Measurements from ENCODE around the gene KLHL12. TPM values are rescaled to one million over a fixed set of nuclear protein-coding genes. Genes with fewer than 3 reads are reported as not detected.

The KLHL12 gene
- polyA plus RNA-seq, 1 experiment: 22.7 TPM

- DNase-seq (ENCODE audit: low read depth): no peak
- Histone ChIP-seq H3K36me3 (ENCODE audit: control insufficient read depth, insufficient read depth, low read length) (peaks cover 5% of the 10 kb centered on the region), H3K27me3 (ENCODE audit: control insufficient read depth, insufficient read depth, low read length) (no peaks in the 10 kb centered on the region), H3K4me3 (ENCODE audit: low read depth, low read length) (no peak overlapping the region)
- ChIA-PET CTCF (no interaction called here), POLR2A (no interaction called here)
- no peak for TF ChIP-seq CTCF (IDR thresholded peaks at IDR 0.05; ENCODE audit: insufficient read depth, low read depth, low read length)
Observed at GRCh38 chr1:202961220-202961880, 34.3 kb upstream of the KLHL12 start.

- no peak for DNase-seq (ENCODE audit: low read depth)
- no peak overlapping the region for H3K4me3 ChIP-seq (ENCODE audit: low read depth, low read length)
- ChIA-PET CTCF (interaction anchor here (0.6 to 1.2 kb wide), 2 partner anchors 9 to 40 kb away, joined by 4 to 8 read pairs; no protein-coding TSS in a partner anchor), POLR2A (no interaction called here)
- no peak for TF ChIP-seq CTCF (IDR thresholded peaks at IDR 0.05; ENCODE audit: insufficient read depth, low read depth, low read length)
- peaks cover 5% of the 10 kb centered on the region for H3K36me3 ChIP-seq (ENCODE audit: control insufficient read depth, insufficient read depth, low read length)
- no peaks in the 10 kb centered on the region for H3K27me3 ChIP-seq (ENCODE audit: control insufficient read depth, insufficient read depth, low read length)
Observed at GRCh38 chr1:202959276-202959620, 32.2 kb upstream of the KLHL12 start.

GRCh38 chr1:202958544-202959275 is 31.7 kb upstream of the KLHL12 start:
- TF ChIP-seq CTCF (IDR thresholded peaks at IDR 0.05; ENCODE audit: insufficient read depth, low read depth, low read length): no peak
- Histone ChIP-seq H3K27me3 (ENCODE audit: control insufficient read depth, insufficient read depth, low read length) (no peaks in the 10 kb centered on the region), H3K4me3 (ENCODE audit: low read depth, low read length) (peak overlapping the region; percentile 71), H3K36me3 (ENCODE audit: control insufficient read depth, insufficient read depth, low read length) (peaks cover 5% of the 10 kb centered on the region)
- POLR2A ChIA-PET: no interaction called here
- CTCF ChIA-PET: interaction anchor here (1.2 kb wide), 1 partner anchor 9 kb away, joined by 8 read pairs; no protein-coding TSS in a partner anchor
- DNase-seq (ENCODE audit: low read depth): no peak

- Histone ChIP-seq H3K27me3 (ENCODE audit: control insufficient read depth, insufficient read depth, low read length) (no peaks in the 10 kb centered on the region), H3K4me3 (ENCODE audit: low read depth, low read length) (peak within 1 kb of the TSS; percentile 71), H3K36me3 (ENCODE audit: control insufficient read depth, insufficient read depth, low read length) (peaks cover 5% of the 10 kb centered on the region)
- CTCF ChIA-PET: no interaction called here
- DNase-seq (ENCODE audit: low read depth): peak; percentile 24
- no peak for TF ChIP-seq CTCF (IDR thresholded peaks at IDR 0.05; ENCODE audit: insufficient read depth, low read depth, low read length)
- POLR2A ChIA-PET: no interaction called here
Observed at GRCh38 chr1:202957733-202958543, 30.9 kb upstream of the KLHL12 start, which contains the start of gene ADIPOR1. TSS of gene ADIPOR1 (minus strand) at chr1:202958312. CDS start at chr1:202951070, 7,242 bp downstream.

- peak overlapping the region; percentile 71 for H3K4me3 ChIP-seq (ENCODE audit: low read depth, low read length)
- peaks cover 2% of the 10 kb centered on the region for H3K36me3 ChIP-seq (ENCODE audit: control insufficient read depth, insufficient read depth, low read length)
- ChIA-PET CTCF (no interaction called here), POLR2A (no interaction called here)
- H3K27me3 ChIP-seq (ENCODE audit: control insufficient read depth, insufficient read depth, low read length): no peaks in the 10 kb centered on the region
- TF ChIP-seq CTCF (IDR thresholded peaks at IDR 0.05; ENCODE audit: insufficient read depth, low read depth, low read length): no peak
- no peak for DNase-seq (ENCODE audit: low read depth)
Observed at GRCh38 chr1:202956969-202957368, 29.9 kb upstream of the KLHL12 start.
